ENCODE results near the gene ATP8B3.

DNA sequence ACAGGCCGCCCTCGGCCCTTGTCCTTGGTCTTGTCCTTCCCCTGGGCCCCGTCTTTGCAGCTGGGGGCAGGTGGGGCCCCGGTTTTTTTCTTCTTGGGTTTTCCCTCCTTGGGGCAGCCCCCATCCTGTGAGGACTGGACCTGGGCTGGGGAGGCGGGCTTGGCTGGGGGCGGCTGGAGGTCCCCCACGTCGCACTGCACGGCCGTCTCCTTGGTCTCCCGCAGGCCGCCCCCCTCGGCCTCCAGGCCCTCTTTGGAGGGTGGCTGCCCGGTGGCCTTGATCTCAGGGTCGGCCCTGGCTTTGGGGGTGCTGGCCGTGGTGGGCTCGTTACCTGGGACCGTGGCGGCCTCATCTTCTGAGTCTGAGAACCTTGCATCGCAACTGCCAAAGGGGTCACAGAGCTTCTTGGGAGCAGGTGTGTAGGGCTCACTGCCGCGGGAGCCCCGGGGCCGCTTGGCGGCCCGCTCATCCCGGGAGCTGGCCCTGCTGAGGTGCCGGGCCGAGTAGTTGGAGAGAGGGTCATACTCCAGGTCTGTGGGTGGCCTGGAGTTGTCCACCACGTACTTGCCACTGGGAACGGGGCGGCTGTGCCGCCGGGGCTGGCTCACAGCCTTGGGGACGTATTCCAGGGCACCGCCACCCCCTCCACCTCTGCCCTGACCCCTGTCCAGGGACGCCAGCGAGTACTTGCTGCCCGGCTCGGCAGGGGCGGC is 15.6 kb upstream of the ATP8B3 start:
- no peak for TF ChIP-seq CREB1 (CRISPR knock-in tag; IDR thresholded peaks at IDR 0.05; ENCODE audit: low read depth)
- TF ChIP-seq, protein P1, sequence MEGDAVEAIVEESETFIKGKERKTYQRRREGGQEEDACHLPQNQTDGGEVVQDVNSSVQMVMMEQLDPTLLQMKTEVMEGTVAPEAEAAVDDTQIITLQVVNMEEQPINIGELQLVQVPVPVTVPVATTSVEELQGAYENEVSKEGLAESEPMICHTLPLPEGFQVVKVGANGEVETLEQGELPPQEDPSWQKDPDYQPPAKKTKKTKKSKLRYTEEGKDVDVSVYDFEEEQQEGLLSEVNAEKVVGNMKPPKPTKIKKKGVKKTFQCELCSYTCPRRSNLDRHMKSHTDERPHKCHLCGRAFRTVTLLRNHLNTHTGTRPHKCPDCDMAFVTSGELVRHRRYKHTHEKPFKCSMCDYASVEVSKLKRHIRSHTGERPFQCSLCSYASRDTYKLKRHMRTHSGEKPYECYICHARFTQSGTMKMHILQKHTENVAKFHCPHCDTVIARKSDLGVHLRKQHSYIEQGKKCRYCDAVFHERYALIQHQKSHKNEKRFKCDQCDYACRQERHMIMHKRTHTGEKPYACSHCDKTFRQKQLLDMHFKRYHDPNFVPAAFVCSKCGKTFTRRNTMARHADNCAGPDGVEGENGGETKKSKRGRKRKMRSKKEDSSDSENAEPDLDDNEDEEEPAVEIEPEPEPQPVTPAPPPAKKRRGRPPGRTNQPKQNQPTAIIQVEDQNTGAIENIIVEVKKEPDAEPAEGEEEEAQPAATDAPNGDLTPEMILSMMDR (conservative IDR thresholded peaks at IDR 0.05; ENCODE audit: low read depth in 2 of 2), result no peak
- TF ChIP-seq, protein P2, sequence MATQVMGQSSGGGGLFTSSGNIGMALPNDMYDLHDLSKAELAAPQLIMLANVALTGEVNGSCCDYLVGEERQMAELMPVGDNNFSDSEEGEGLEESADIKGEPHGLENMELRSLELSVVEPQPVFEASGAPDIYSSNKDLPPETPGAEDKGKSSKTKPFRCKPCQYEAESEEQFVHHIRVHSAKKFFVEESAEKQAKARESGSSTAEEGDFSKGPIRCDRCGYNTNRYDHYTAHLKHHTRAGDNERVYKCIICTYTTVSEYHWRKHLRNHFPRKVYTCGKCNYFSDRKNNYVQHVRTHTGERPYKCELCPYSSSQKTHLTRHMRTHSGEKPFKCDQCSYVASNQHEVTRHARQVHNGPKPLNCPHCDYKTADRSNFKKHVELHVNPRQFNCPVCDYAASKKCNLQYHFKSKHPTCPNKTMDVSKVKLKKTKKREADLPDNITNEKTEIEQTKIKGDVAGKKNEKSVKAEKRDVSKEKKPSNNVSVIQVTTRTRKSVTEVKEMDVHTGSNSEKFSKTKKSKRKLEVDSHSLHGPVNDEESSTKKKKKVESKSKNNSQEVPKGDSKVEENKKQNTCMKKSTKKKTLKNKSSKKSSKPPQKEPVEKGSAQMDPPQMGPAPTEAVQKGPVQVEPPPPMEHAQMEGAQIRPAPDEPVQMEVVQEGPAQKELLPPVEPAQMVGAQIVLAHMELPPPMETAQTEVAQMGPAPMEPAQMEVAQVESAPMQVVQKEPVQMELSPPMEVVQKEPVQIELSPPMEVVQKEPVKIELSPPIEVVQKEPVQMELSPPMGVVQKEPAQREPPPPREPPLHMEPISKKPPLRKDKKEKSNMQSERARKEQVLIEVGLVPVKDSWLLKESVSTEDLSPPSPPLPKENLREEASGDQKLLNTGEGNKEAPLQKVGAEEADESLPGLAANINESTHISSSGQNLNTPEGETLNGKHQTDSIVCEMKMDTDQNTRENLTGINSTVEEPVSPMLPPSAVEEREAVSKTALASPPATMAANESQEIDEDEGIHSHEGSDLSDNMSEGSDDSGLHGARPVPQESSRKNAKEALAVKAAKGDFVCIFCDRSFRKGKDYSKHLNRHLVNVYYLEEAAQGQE (IDR thresholded peaks at IDR 0.05; ENCODE audit: unreplicated experiment), result no peak
- TF ChIP-seq EZH2phosphoT487 (IDR thresholded peaks at IDR 0.05; ENCODE audit: unreplicated experiment), result no peak
- TF ChIP-seq STAT1 (IDR thresholded peaks at IDR 0.05; ENCODE audit: unreplicated experiment), result no peak
- no peak for TF ChIP-seq POLR2AphosphoS5 (IDR thresholded peaks at IDR 0.05; ENCODE audit: low read depth)
- TF ChIP-seq EZH2 (IDR thresholded peaks at IDR 0.05; ENCODE audit: low read depth, unreplicated experiment), result no peak
- no peak for TF ChIP-seq JUNB (IDR thresholded peaks at IDR 0.05; ENCODE audit: unreplicated experiment)
- no peak for TF ChIP-seq ETS1 (IDR thresholded peaks at IDR 0.05)
- TF ChIP-seq ZNF331 (CRISPR knock-in tag; IDR thresholded peaks at IDR 0.05; ENCODE audit: low read depth), result no peak
- TF ChIP-seq NANOG (IDR thresholded peaks at IDR 0.05; ENCODE audit: borderline replicate concordance), result no peak

Measured in GM23338 (cell line).